Caco-2 (cell line): ENCODE results near the gene AMZ1. TPM values are rescaled to one million over a fixed set of nuclear protein-coding genes. Genes with fewer than 3 reads are reported as not detected.
"Not testable (repeated sequence)": the region's sequence is repeated elsewhere in the genome, so short reads cannot be mapped to it uniquely, and the experiment has no call there.

Experiments used
- BruUV-seq: library from RNA; stranded (reverse); fragments of 400-500 nt; replicated peaks from 2 replicates; lab custom pipeline; 2021; lab: Mats Ljungman, UMichigan
- CTCF ChIA-PET: fragments of 300-600 bp; sonication (Branson Sonifier 250); formaldehyde crosslinking; loops from one replicate; lab custom pipeline; 2022; ENCODE audit warnings: antibody characterized with exemption; lab: Charles Lee
- POLR2A ChIA-PET: fragments of 300-600 bp; sonication (Branson Sonifier 250); formaldehyde crosslinking; loops from one replicate; lab custom pipeline; 2022; ENCODE audit warnings: antibody characterized with exemption; lab: Charles Lee
- DNase-seq, 2 experiments: peaks; one replicate each; pipeline versions ENCODE4 v3.0.0 to v3.0.0-alpha.2; 2020 to 2022
- H3K27me3 ChIP-seq: replicated peaks from 2 replicates; pipeline ENCODE4 v1.6.0; 2011; ENCODE audit warnings: low read length; ENCODE audit not compliant: control insufficient read depth, insufficient read depth
- H3K36me3 ChIP-seq: 2 replicates; pipeline ENCODE4 v1.5.1; 2011; ENCODE audit warnings: low read length; ENCODE audit not compliant: control insufficient read depth, insufficient read depth
- H3K4me1 ChIP-seq: fragments of 250-450 bp; sonication (Bioruptor Pico); 2 replicates; pipeline ENCODE4 v1.5.1; 2020; ENCODE audit warnings: mild to moderate bottlenecking
- H3K4me3 ChIP-seq: 2 replicates; pipeline ENCODE4 v1.5.1; 2011; ENCODE audit warnings: low read depth, mild to moderate bottlenecking, control low read depth, low read length
- H3K9me3 ChIP-seq: fragments of 250-450 bp; sonication (Bioruptor Pico); 2 replicates; pipeline ENCODE4 v1.5.1; 2020; ENCODE audit warnings: mild to moderate bottlenecking, moderate library complexity
- H3K27ac Mint-ChIP-seq: one replicate; pipeline ENCODE4 v1.8.0; 2022; ENCODE audit warnings: mixed read lengths; ENCODE audit not compliant: unreplicated experiment
- H3K27me3 Mint-ChIP-seq: one replicate; pipeline ENCODE4 v1.8.0; 2022; ENCODE audit warnings: mixed read lengths; ENCODE audit not compliant: insufficient read depth, unreplicated experiment
- H3K36me3 Mint-ChIP-seq: one replicate; pipeline ENCODE4 v1.8.0; 2022; ENCODE audit warnings: mild to moderate bottlenecking, mixed read lengths; ENCODE audit not compliant: insufficient read depth, unreplicated experiment
- H3K4me1 Mint-ChIP-seq: one replicate; pipeline ENCODE4 v1.8.0; 2022; ENCODE audit warnings: low read depth, mixed read lengths; ENCODE audit not compliant: unreplicated experiment
- H3K4me3 Mint-ChIP-seq: one replicate; pipeline ENCODE4 v1.8.0; 2022; ENCODE audit warnings: mild to moderate bottlenecking, moderate library complexity, mixed read lengths; ENCODE audit not compliant: unreplicated experiment
- H3K9me3 Mint-ChIP-seq: one replicate; pipeline ENCODE4 v1.8.0; 2022; ENCODE audit warnings: mixed read lengths; ENCODE audit not compliant: unreplicated experiment
- CTCF ChIP-seq, 2 experiments: fragments of 200-600 bp in 1 of 2; IDR thresholded peaks; 1 replicate in 1 of 2; 2 replicates in 1 of 2; pipeline versions ENCODE4 v1.5.1 to v1.8.0; 2011 to 2022; ENCODE audit warnings: antibody characterized with exemption in 1 of 2, control low read depth in 1 of 2, inconsistent platforms in 1 of 2, low read depth in 1 of 2, low read length in 1 of 2, mild to moderate bottlenecking in 1 of 2, moderate library complexity in 1 of 2; ENCODE audit not compliant: insufficient read depth in 1 of 2, severe bottlenecking in 1 of 2, unreplicated experiment in 1 of 2
- intact Hi-C: fragments of 100-400 bp; cut with micrococcal nuclease; formaldehyde crosslinking; loops from one replicate; pipeline ENCODE4 v1.10.0; 2022; ENCODE audit not compliant: unreplicated experiment
- total RNA-seq: library from RNA; stranded (reverse); gene quantifications from 2 replicates; pipeline ENCODE4 v1.2.3, GENCODE V29; 2022

Gene AMZ1
- total RNA-seq, 1 experiment from 2014 or later = 0.11 TPM

- Mint-ChIP-seq H3K27me3 (no peaks in the 10 kb centered on the region), H3K9me3 (no peaks in the 10 kb centered on the region), H3K4me1 (no peaks in the 10 kb centered on the region), H3K36me3 (peaks cover 42% of the 10 kb centered on the region), H3K27ac (peak overlapping the region; percentile 28), H3K4me3 (no peak overlapping the region)
- H3K27me3 ChIP-seq = no peaks in the 10 kb centered on the region
- POLR2A ChIA-PET = no interaction called here
- no peak overlapping the region for H3K4me3 ChIP-seq
- intact Hi-C loops = no loop called here
- no TSS peak for BruUV-seq
- peaks cover 2% of the 10 kb centered on the region; the same call in 1 of the 2 replicates for H3K36me3 ChIP-seq
- peaks cover under 1% of the 10 kb centered on the region; the same call in 1 of the 2 replicates for H3K4me1 ChIP-seq
- peak in 1 of 2 experiments; percentile 19 for DNase-seq
- CTCF ChIA-PET = no interaction called here
- H3K9me3 ChIP-seq = no peaks in the 10 kb centered on the region
- no peak for TF ChIP-seq CTCF (IDR thresholded peaks at IDR 0.05; ENCODE audit: insufficient read depth in 1 of 2, low read depth in 1 of 2, low read length in 1 of 2, severe bottlenecking in 1 of 2, unreplicated experiment in 1 of 2)
Measured at GRCh38 chr7:2725178-2726105, 37.4 kb downstream of the AMZ1 start.

GRCh38 chr7:2726316-2727018 lies 38.5 kb downstream of the AMZ1 start:
- Histone ChIP-seq H3K4me3 (no peak overlapping the region), H3K27me3 (no peaks in the 10 kb centered on the region), H3K36me3 (peaks cover 2% of the 10 kb centered on the region; the same call in 1 of the 2 replicates), H3K9me3 (no peaks in the 10 kb centered on the region), H3K4me1 (peaks cover 6% of the 10 kb centered on the region; the same call in 1 of the 2 replicates)
- H3K9me3 Mint-ChIP-seq = no peaks in the 10 kb centered on the region
- no peaks in the 10 kb centered on the region for H3K27me3 Mint-ChIP-seq
- ChIA-PET CTCF (no interaction called here), POLR2A (no interaction called here)
- DNase-seq = peak in 1 of 2 experiments; percentile 19
- no peak overlapping the region for H3K27ac Mint-ChIP-seq
- BruUV-seq = no TSS peak
- no peak overlapping the region for H3K4me3 Mint-ChIP-seq
- H3K4me1 Mint-ChIP-seq = peaks cover 2% of the 10 kb centered on the region
- peaks cover 45% of the 10 kb centered on the region for H3K36me3 Mint-ChIP-seq
- intact Hi-C loops = no loop called here
- TF ChIP-seq CTCF (IDR thresholded peaks at IDR 0.05; ENCODE audit: insufficient read depth in 1 of 2, low read depth in 1 of 2, low read length in 1 of 2, severe bottlenecking in 1 of 2, unreplicated experiment in 1 of 2) = no peak

DNA sequence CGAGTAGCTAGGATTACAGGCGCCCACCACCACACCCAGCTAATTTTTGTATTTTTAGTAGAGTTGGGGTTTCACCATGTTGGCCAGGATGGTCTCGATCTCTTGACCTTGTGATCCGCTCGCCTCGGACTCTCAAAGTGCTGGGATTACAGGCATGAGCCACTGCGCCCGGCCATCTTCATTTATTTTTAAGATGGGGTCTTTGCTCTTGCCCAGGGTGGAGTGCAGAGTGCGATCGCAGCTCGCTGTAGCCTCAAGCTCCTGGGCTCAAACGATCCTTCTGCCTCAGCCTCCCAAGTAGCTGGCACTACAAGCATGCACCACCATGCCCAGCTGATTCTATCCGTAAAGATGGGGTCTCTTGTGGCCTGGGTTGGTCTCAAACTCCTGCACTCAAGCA lies 39.2 kb downstream of the AMZ1 start:
- H3K4me3 ChIP-seq, BruUV-seq, H3K4me3 Mint-ChIP-seq, H3K9me3 Mint-ChIP-seq, H3K4me1 Mint-ChIP-seq, CTCF ChIA-PET, intact Hi-C loops, H3K27ac Mint-ChIP-seq, H3K27me3 Mint-ChIP-seq, H3K4me1 ChIP-seq, H3K36me3 ChIP-seq, H3K9me3 ChIP-seq, POLR2A ChIA-PET, H3K27me3 ChIP-seq: not testable (repeated sequence)
- peaks cover 48% of the 10 kb centered on the region for H3K36me3 Mint-ChIP-seq
- peak in 1 of 2 experiments; percentile 9 for DNase-seq
